H1 (cell line): ENCODE measurements around the gene RASL10A. TPM values are rescaled to one million over a fixed set of nuclear protein-coding genes. Genes with fewer than 3 reads are reported as not detected.

Experiments used
- ATF2 ChIP-seq: IDR thresholded peaks from 2 replicates; pipeline ENCODE4 v1.6.1; 2012; ENCODE audit warnings: low read length, inconsistent platforms
- ATF3 ChIP-seq: IDR thresholded peaks from 2 replicates; pipeline ENCODE4 v1.6.1; 2011; ENCODE audit warnings: low read depth, mild to moderate bottlenecking, low read length; ENCODE audit not compliant: insufficient read depth
- CTBP2 ChIP-seq: IDR thresholded peaks from 2 replicates; pipeline ENCODE4 v1.7.0; 2011; ENCODE audit warnings: borderline replicate concordance, mild to moderate bottlenecking, moderate library complexity, mixed read lengths, low read length; ENCODE audit not compliant: insufficient read depth, insufficient read length
- polyA plus RNA-seq, 7 experiments: library from polyadenylated mRNA; depleted of rRNA in 3 of 7; stranded (reverse) in 5 of 7; unstranded in 2 of 7; fragments of >200 nt in 5 of 7; fragments of 200-250 nt in 2 of 7; gene quantifications; 1 replicate in 5 of 7; 2 replicates in 1 of 7; 4 replicates in 1 of 7; pipeline versions ENCODE4 v1.2.1 to v1.2.3, GENCODE V29; 2011 to 2013; ENCODE audit warnings: missing spikeins in 2 of 7, mixed read lengths in 2 of 7
- total RNA-seq: library from RNA; stranded (reverse); fragmentation: NEBNext Ultra II Directional; extraction: Animal tissue kit (Norgen Biotek cat#: 25700); gene quantifications from 2 replicates; pipeline ENCODE4 v1.2.1, GENCODE V29; 2021

Gene RASL10A
- total and polyA plus RNA-seq, 2 of the 8 experiments (the other 6 are each of a cell fraction or from before 2014, with no cell fraction given), result 1.1 to 1.5 TPM

- TF ChIP-seq ATF2, result no peak
- no peak for TF ChIP-seq ATF3
- no peak for TF ChIP-seq CTBP2
Measured at GRCh38 chr22:29275167-29275566, 40.3 kb downstream of the RASL10A start (continued).
